Activated naive CD4-positive, alpha-beta T cell treated with anti-CD3 and anti-CD28 coated beads for 36 hours (primary cell): ENCODE data around the gene ANKRD24. TPM values are rescaled to one million over a fixed set of nuclear protein-coding genes. Genes with fewer than 3 reads are reported as not detected.
"Not testable (repeated sequence)": the region's sequence is repeated elsewhere in the genome, so short reads cannot be mapped to it uniquely, and the experiment has no call there.

Experiments
- CTCF ChIA-PET: fragments of 350-600 bp; sonication (Branson Sonifier 250); formaldehyde crosslinking; loops from one replicate; lab custom pipeline; 2021; ENCODE audit warnings: antibody characterized with exemption; lab: Charles Lee
- DNase-seq: peaks from one replicate; pipeline ENCODE4 v3.0.0-alpha.2; 2020
- H3K27ac Mint-ChIP-seq: one replicate; pipeline ENCODE4 v1.8.0; 2021; ENCODE audit warnings: mild to moderate bottlenecking, mixed read lengths
- H3K27me3 Mint-ChIP-seq: one replicate; pipeline ENCODE4 v1.8.0; 2021; ENCODE audit warnings: low read depth, mixed read lengths
- H3K36me3 Mint-ChIP-seq: one replicate; pipeline ENCODE4 v1.8.0; 2021; ENCODE audit warnings: low read depth, mixed read lengths
- H3K4me1 Mint-ChIP-seq: one replicate; pipeline ENCODE4 v1.8.0; 2021; ENCODE audit warnings: low read depth, mixed read lengths
- H3K4me3 Mint-ChIP-seq: one replicate; pipeline ENCODE4 v1.8.0; 2021; ENCODE audit warnings: mild to moderate bottlenecking, moderate library complexity, mixed read lengths
- H3K9me3 Mint-ChIP-seq: one replicate; pipeline ENCODE4 v1.8.0; 2021; ENCODE audit warnings: mixed read lengths
- intact Hi-C: fragments of 100-400 bp; cut with micrococcal nuclease; formaldehyde crosslinking; loops from one replicate; pipeline ENCODE4 v1.15.1; 2023
- total RNA-seq, 2 experiments: library from RNA; stranded (reverse); gene quantifications; one replicate each; pipeline ENCODE4 v1.2.3, GENCODE V29; 2021

Gene ANKRD24
- total RNA-seq, 2 experiments from 2014 or later: 2.5 to 2.6 TPM

GRCh38 chr19:4267901-4268815, 85.7 kb downstream of the ANKRD24 start:
- CTCF ChIA-PET: interaction anchor here (0.7 to 3.5 kb wide), 10 partner anchors 9 to 501 kb away, joined by 3 to 53 read pairs (median 5); no protein-coding TSS in a partner anchor
- no peak overlapping the region for H3K4me3 Mint-ChIP-seq
- no peak for DNase-seq
- H3K27ac Mint-ChIP-seq: no peak overlapping the region
- H3K9me3 Mint-ChIP-seq: no peaks in the 10 kb centered on the region
- H3K36me3 Mint-ChIP-seq: peaks cover 35% of the 10 kb centered on the region
- intact Hi-C loops: loop anchor here (1.0 to 5.0 kb wide), 6 partner anchors 34 to 257 kb away; partner anchors contain the start of genes FSD1, MPND, SH3GL1 and STAP2
- H3K27me3 Mint-ChIP-seq: no peaks in the 10 kb centered on the region
- H3K4me1 Mint-ChIP-seq: peaks cover 18% of the 10 kb centered on the region

DNA sequence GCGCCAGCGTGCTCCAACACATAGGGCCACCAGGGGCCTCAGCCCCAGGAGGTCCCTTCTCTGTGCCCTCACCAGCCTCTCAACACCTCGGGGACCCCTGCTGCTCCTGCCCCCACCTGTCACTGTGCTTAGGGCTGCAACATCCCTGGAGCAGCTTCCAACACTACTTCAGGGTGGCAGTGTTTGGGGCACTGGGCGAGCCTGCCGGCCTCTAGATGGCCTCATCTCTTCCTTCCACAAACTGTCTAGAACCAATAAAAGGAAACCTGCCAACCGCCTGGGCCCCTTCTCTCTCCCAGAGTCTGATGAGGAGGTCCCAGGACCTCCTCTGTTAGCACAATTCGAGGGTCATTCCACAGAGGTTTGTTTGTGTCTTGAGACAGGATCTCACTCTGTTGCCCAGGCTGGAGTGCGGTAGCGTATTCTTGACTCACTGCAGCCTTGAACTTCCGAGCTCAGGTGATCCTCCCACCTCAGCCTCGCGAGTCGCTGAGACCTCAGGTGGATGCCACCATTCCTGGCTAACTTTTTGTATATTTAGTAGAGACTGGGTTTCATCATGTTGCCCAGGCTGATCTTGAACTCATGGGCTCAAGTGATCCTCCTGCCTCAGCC, 86.4 kb downstream of the ANKRD24 start:
- H3K9me3 Mint-ChIP-seq: no peaks in the 10 kb centered on the region
- no peak overlapping the region for H3K27ac Mint-ChIP-seq
- no peak for DNase-seq
- CTCF ChIA-PET: interaction anchor here (1.1 to 3.5 kb wide), 3 partner anchors 9 to 84 kb away, joined by 4 to 53 read pairs (median 29); no protein-coding TSS in a partner anchor
- peaks cover 32% of the 10 kb centered on the region for H3K36me3 Mint-ChIP-seq
- intact Hi-C loops: loop anchor here (5.0 kb wide), 1 partner anchor 33 kb away; the partner anchor contains the start of genes FSD1 and TMIGD2
- H3K4me1 Mint-ChIP-seq: peaks cover 11% of the 10 kb centered on the region
- H3K27me3 Mint-ChIP-seq: no peaks in the 10 kb centered on the region
- H3K4me3 Mint-ChIP-seq: no peak overlapping the region

DNA sequence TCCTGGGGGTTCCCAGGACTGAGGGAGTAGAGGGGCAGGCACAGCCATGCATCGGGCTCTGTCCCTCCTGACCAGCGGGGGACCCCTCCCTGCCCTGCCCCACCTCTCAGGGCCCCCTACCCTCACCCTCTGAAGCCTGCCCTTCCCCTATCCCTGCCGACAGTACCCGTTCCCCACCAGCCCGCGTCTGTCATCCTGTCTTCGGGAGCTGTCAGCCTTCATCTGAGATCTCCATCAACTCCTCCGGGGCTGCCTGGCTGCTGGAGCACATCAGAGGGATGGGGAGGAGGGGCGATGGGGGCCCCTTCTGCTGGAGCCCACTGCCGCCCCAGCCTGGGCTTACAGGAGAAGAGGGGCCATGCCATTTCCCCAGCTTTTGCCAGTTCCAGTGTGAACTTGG, 90.4 kb downstream of the ANKRD24 start:
- DNase-seq: no peak
- intact Hi-C loops: no loop called here
- no peaks in the 10 kb centered on the region for H3K4me1 Mint-ChIP-seq
- no peaks in the 10 kb centered on the region for H3K9me3 Mint-ChIP-seq
- H3K36me3 Mint-ChIP-seq: peaks cover 8% of the 10 kb centered on the region
- H3K27me3 Mint-ChIP-seq: no peaks in the 10 kb centered on the region
- CTCF ChIA-PET: no interaction called here
- no peak overlapping the region for H3K4me3 Mint-ChIP-seq
- H3K27ac Mint-ChIP-seq: no peak overlapping the region

DNA sequence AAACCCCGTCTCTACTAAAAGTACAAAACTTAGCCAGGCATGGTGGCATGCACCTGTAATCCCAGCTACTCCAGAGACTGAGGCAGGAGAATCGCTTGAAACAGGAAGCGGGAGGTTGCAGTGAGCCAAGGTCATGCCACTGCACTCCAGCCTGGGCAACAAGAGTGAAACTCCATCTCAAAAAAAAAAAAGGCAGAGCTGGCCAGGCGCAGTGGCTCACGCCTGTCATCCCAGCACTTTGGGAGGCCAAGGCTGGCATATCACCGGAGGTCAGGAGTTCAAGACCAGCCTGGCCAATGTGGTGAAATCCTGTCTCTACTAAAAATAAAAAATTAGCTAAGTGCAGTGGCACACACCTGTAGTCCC, 91.8 kb downstream of the ANKRD24 start:
- intact Hi-C loops, H3K27me3 Mint-ChIP-seq, H3K4me1 Mint-ChIP-seq, H3K36me3 Mint-ChIP-seq, DNase-seq, H3K4me3 Mint-ChIP-seq, H3K27ac Mint-ChIP-seq, H3K9me3 Mint-ChIP-seq: not testable (repeated sequence)
- CTCF ChIA-PET: interaction anchor here (1.6 kb wide), 1 partner anchor 78 kb away, joined by 6 read pairs; no protein-coding TSS in a partner anchor

Other genes starting within 250 kb of the ANKRD24 start
- not detected for gene NMRK2, start 249.6 kb upstream of the ANKRD24 start, total RNA-seq
- 10 to 100 TPM; 19.3 to 19.6 TPM for gene DAPK3, start 211.6 kb upstream of the ANKRD24 start, total RNA-seq
- gene EEF2, start 197.2 kb upstream of the ANKRD24 start, total RNA-seq: 1,000 to 10,000 TPM; 3,747 to 3,914 TPM
- 10 to 100 TPM; 16.1 to 20.1 TPM for gene PIAS4, start 175.0 kb upstream of the ANKRD24 start, total RNA-seq
- gene ZBTB7A, start 115.8 kb upstream of the ANKRD24 start, total RNA-seq: 10 to 100 TPM; 11.3 to 11.9 TPM
- 100 to 1,000 TPM; 101 to 103 TPM for gene MAP2K2, start 58.6 kb upstream of the ANKRD24 start, total RNA-seq
- gene CREB3L3, start 29.1 kb upstream of the ANKRD24 start, total RNA-seq: not detected
- gene SIRT6, start 126 bp upstream of the ANKRD24 start, total RNA-seq: 10 to 100 TPM; 20.0 to 20.1 TPM
- 10 to 100 TPM in 1 of 2 experiments, 1 to 10 TPM in 1; 7.8 to 11.8 TPM for gene EBI3, start 46.8 kb downstream of the ANKRD24 start, total RNA-seq
- gene YJU2, start 64.4 kb downstream of the ANKRD24 start, total RNA-seq: 10 to 100 TPM; 28.5 to 29.8 TPM
- not detected for gene SHD, start 96.6 kb downstream of the ANKRD24 start, total RNA-seq
- 10 to 100 TPM; 19.9 to 21.2 TPM for gene TMIGD2, start 119.7 kb downstream of the ANKRD24 start, total RNA-seq
- gene FSD1, start 121.9 kb downstream of the ANKRD24 start, total RNA-seq: 10 to 100 TPM; 12.3 to 17.5 TPM
- 10 to 100 TPM in 1 of 2 experiments, 1 to 10 TPM in 1; 8.1 to 10.7 TPM for gene STAP2, start 156.1 kb downstream of the ANKRD24 start, total RNA-seq
- 10 to 100 TPM; 16.3 to 18.6 TPM for gene MPND, start 160.9 kb downstream of the ANKRD24 start, total RNA-seq
- gene SH3GL1, start 217.9 kb downstream of the ANKRD24 start, total RNA-seq: 10 to 100 TPM; 31.7 to 32.1 TPM
- 10 to 100 TPM; 57.3 to 65.1 TPM for gene CHAF1A, start 220.0 kb downstream of the ANKRD24 start, total RNA-seq